AG09319 (cell line): ENCODE measurements around the gene SLC66A3.

Experiments used
- DNase-seq: peaks from one replicate; pipeline ENCODE4 v3.0.0-alpha.2; 2010; ENCODE audit warnings: low read depth; ENCODE audit errors: extremely low read depth
- CTCF ChIP-seq: IDR thresholded peaks from 2 replicates; pipeline ENCODE4 v1.5.1; 2011; ENCODE audit warnings: low read depth, mild to moderate bottlenecking, inconsistent platforms, low read length, moderate library complexity

SLC66A3 gene

GRCh38 chr2:11157731-11158130, 2.5 kb downstream of the SLC66A3 start:
- DNase-seq, result no peak
- TF ChIP-seq CTCF, result no peak

GRCh38 chr2:11158916-11159573, 3.8 kb downstream of the SLC66A3 start:
- no peak for DNase-seq
- TF ChIP-seq CTCF, result no peak

- DNase-seq, result no peak
- no peak for TF ChIP-seq CTCF
Observed at GRCh38 chr2:11159574-11160170, 4.4 kb downstream of the SLC66A3 start.

GRCh38 chr2:11160256-11160655, 5.0 kb downstream of the SLC66A3 start:
- no peak for DNase-seq
- no peak for TF ChIP-seq CTCF

GRCh38 chr2:11160731-11161455, 5.6 kb downstream of the SLC66A3 start:
- TF ChIP-seq CTCF, result no peak

GRCh38 chr2:11161747-11162146, 6.5 kb downstream of the SLC66A3 start:
- DNase-seq, result no peak
- no peak for TF ChIP-seq CTCF

More at GRCh38 chr2:11160731-11161455, 5.6 kb downstream of the SLC66A3 start:
- no peak for DNase-seq
